HCT116 (cell line): ENCODE data around the gene POLR2A. TPM values are rescaled to one million over a fixed set of nuclear protein-coding genes. Genes with fewer than 3 reads are reported as not detected.

Experiments
- ATAC-seq: fragments of 200-7000 bp; cut with Tn5 transposase; 2 replicates; pipeline ENCODE4 v1.9.1; 2020; ENCODE audit warnings: mild to moderate bottlenecking, moderate library complexity
- BruUV-seq: library from RNA; stranded (reverse); fragments of 400-500 nt; replicated peaks from 2 replicates; lab custom pipeline; 2021; lab: Mats Ljungman, UMichigan
- CTCF ChIA-PET: fragments of 300-600 bp; sonication (Branson Sonifier 250); formaldehyde crosslinking; loops from one replicate; lab custom pipeline; 2021; ENCODE audit warnings: antibody characterized with exemption; lab: Charles Lee
- POLR2A ChIA-PET: fragments of 300-600, 350-600 bp; sonication (Branson Sonifier 250); formaldehyde crosslinking; loops from one replicate; lab custom pipeline; 2021; ENCODE audit warnings: antibody characterized with exemption; lab: Charles Lee
- RAD21 ChIA-PET, 2 experiments: fragments of 300-600 bp; sonication (Branson Sonifier 250); formaldehyde crosslinking; loops; one replicate each; lab custom pipeline; 2023; ENCODE audit warnings: low total read pairs in 2 of 2; ENCODE audit not compliant: uncharacterized antibody in 2 of 2, unreplicated experiment in 2 of 2, low non-redundant PET in 1 of 2; lab: Charles Lee
- DNase-seq: peaks from one replicate; pipeline ENCODE4 v3.0.0-alpha.2; 2010; ENCODE audit warnings: low read depth, low spot score
- H2AFZ ChIP-seq: fragments of 200-600 bp; shearing (Covaris generic), sonication (generic); 2 replicates; pipeline ENCODE4 v1.6.1; 2017; ENCODE audit warnings: low read depth, mixed run types, mixed read lengths, antibody characterized with exemption, low read length; ENCODE audit not compliant: poor library complexity, severe bottlenecking
- H3K27ac ChIP-seq: 2 replicates; pipeline ENCODE4 v1.5.1; 2012; ENCODE audit warnings: low read depth, low read length
- H3K27me3 ChIP-seq: fragments of 200-600 bp; sonication (generic); 2 replicates; pipeline ENCODE4 v1.6.1; 2016; ENCODE audit warnings: mixed run types, low read length, mixed read lengths; ENCODE audit not compliant: insufficient read depth
- H3K36me3 ChIP-seq, 2 experiments: fragments of 200-500 bp in 1 of 2; fragments of 200-600 bp in 1 of 2; sonication (Bioruptor generic) in 1 of 2; sonication (generic) in 1 of 2; 2 replicates each; pipeline versions ENCODE4 v1.5.1 to v1.6.1; 2014 to 2016; ENCODE audit warnings: low read length in 2 of 2, inconsistent platforms in 1 of 2, mixed read lengths in 1 of 2, mixed run types in 1 of 2; ENCODE audit not compliant: insufficient read depth in 2 of 2, control insufficient read depth in 1 of 2
- H3K4me1 ChIP-seq, 2 experiments: fragments of 200-600 bp in 1 of 2; sonication (generic) in 1 of 2; 2 replicates each; pipeline versions ENCODE4 v1.5.1 to v1.6.1; 2012 to 2017; ENCODE audit warnings: low read length in 2 of 2, inconsistent platforms in 1 of 2, mild to moderate bottlenecking in 1 of 2, mixed read lengths in 1 of 2, mixed run types in 1 of 2, moderate library complexity in 1 of 2; ENCODE audit not compliant: insufficient read depth in 2 of 2, control insufficient read depth in 1 of 2
- H3K4me2 ChIP-seq: fragments of 200-600 bp; sonication (generic); 2 replicates; pipeline ENCODE4 v1.6.1; 2017; ENCODE audit warnings: mixed run types, low read length, mixed read lengths
- H3K4me3 ChIP-seq, 2 experiments: fragments of 200-600 bp in 1 of 2; sonication (generic) in 1 of 2; replicated peaks in 1 of 2; 2 replicates each; pipeline ENCODE4 v1.5.1; 2011 to 2016; ENCODE audit warnings: low read length in 2 of 2, control low read depth in 1 of 2, low read depth in 1 of 2, mild to moderate bottlenecking in 1 of 2, mixed read lengths in 1 of 2, mixed run types in 1 of 2
- H3K79me2 ChIP-seq: fragments of 200-600 bp; sonication (generic); 2 replicates; pipeline ENCODE4 v1.6.1; 2017; ENCODE audit warnings: mild to moderate bottlenecking, mixed run types, low read length, moderate library complexity, mixed read lengths; ENCODE audit not compliant: insufficient read depth
- H3K9ac ChIP-seq: fragments of 200-600 bp; sonication (generic); 2 replicates; pipeline ENCODE4 v1.6.1; 2016; ENCODE audit warnings: low read length, mixed read lengths
- H3K9me2 ChIP-seq: fragments of 200-600 bp; sonication (generic), shearing (Covaris generic); 2 replicates; pipeline ENCODE4 v1.6.1; 2017; ENCODE audit warnings: mixed run types, mild to moderate bottlenecking, moderate library complexity; ENCODE audit not compliant: insufficient read depth
- H3K9me3 ChIP-seq, 2 experiments: fragments of 200-500 bp in 1 of 2; fragments of 200-600 bp in 1 of 2; sonication (Bioruptor generic) in 1 of 2; sonication (generic) in 1 of 2; 2 replicates each; pipeline ENCODE4 v1.6.1; 2014 to 2017; ENCODE audit warnings: low read length in 2 of 2, mixed read lengths in 2 of 2, inconsistent platforms in 1 of 2, low read depth in 1 of 2, mild to moderate bottlenecking in 1 of 2, mixed run types in 1 of 2, moderate library complexity in 1 of 2; ENCODE audit not compliant: control insufficient read depth in 1 of 2, insufficient read depth in 1 of 2
- H4K20me1 ChIP-seq: fragments of 200-600 bp; sonication (generic), shearing (Covaris generic); 2 replicates; pipeline ENCODE4 v1.6.1; 2017; ENCODE audit warnings: mixed run types, mild to moderate bottlenecking, moderate library complexity; ENCODE audit not compliant: insufficient read depth
- CEBPB ChIP-seq: IDR thresholded peaks from 2 replicates; pipeline ENCODE4 v1.6.1; 2012; ENCODE audit warnings: low read depth
- EZH2 ChIP-seq: fragments of 200-600 bp; sonication (generic); IDR thresholded peaks from 2 replicates; pipeline ENCODE4 v1.6.1; 2017; ENCODE audit warnings: antibody characterized with exemption, mixed run types
- JUND ChIP-seq: IDR thresholded peaks from 2 replicates; pipeline ENCODE4 v1.6.1; 2012
- POLR2AphosphoS5 ChIP-seq: IDR thresholded peaks from 2 replicates; pipeline ENCODE4 v1.6.1; 2011; ENCODE audit warnings: mild to moderate bottlenecking, low read depth, low read length, moderate library complexity
- SP1 ChIP-seq: IDR thresholded peaks from 2 replicates; pipeline ENCODE4 v1.6.1; 2012; ENCODE audit warnings: low read depth
- SRF ChIP-seq: IDR thresholded peaks from 2 replicates; pipeline ENCODE4 v1.6.1; 2012; ENCODE audit warnings: low read depth
- TCF7L2 ChIP-seq: IDR thresholded peaks from 2 replicates; pipeline ENCODE4 v1.7.0; 2011; ENCODE audit warnings: borderline replicate concordance, inconsistent platforms; ENCODE audit not compliant: insufficient read depth, insufficient read length; ENCODE audit errors: extremely low read depth
- YY1 ChIP-seq: IDR thresholded peaks from 2 replicates; pipeline ENCODE4 v1.6.1; 2011; ENCODE audit warnings: low read length, low read depth, moderate library complexity, mild to moderate bottlenecking; ENCODE audit not compliant: insufficient replicate concordance; ENCODE audit errors: extremely low read depth
- ZNF274 ChIP-seq: fragments of 200-500 bp; sonication (Bioruptor generic); IDR thresholded peaks from 2 replicates; pipeline ENCODE4 v1.6.1; 2014; ENCODE audit warnings: mild to moderate bottlenecking, low read depth, low read length, inconsistent platforms
- intact Hi-C: fragments of 100-400 bp; cut with micrococcal nuclease; formaldehyde crosslinking; loops from 2 replicates; pipeline ENCODE4 v1.10.0; 2022
- total RNA-seq: library from RNA; stranded (reverse); gene quantifications from one replicate; pipeline ENCODE4 v1.2.1, GENCODE V29; 2021; ENCODE audit not compliant: unreplicated experiment

Gene POLR2A
- total RNA-seq, 1 experiment from 2014 or later = 205 TPM

DNA sequence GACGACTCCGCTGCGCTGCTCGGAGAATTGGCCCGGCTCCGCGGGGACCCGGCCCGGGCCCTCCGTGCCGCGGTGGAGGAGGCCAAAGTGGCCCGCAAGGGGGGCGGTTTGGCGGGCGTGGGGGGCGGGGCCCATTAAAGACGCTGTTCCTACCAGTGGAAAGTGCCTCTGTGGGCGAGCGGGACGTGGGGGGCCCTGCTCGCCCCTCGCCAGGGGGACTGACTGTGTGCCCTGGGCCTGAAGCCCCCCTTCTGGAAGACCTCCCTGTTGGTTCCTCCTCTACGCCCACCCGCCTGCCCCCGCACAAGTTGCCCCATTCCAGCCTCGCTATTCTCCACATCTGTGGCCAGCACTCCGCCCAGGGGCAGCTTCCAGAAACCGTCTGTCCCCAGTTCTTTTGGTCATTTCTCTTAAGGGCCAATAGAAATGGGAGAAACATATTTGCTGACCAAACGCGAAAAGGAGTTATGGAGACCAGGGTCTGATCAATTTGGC is 46.8 kb upstream of the POLR2A start:
- Histone ChIP-seq H3K4me3 (peak overlapping the region; percentile 9 to 69; a peak in 1 of 4 replicates), H3K9me2 (no peaks in the 10 kb centered on the region), H3K27me3 (no peaks in the 10 kb centered on the region), H3K9ac (peak overlapping the region; percentile 77), H3K79me2 (no peaks in the 10 kb centered on the region)
- BruUV-seq = no TSS peak
- ChIA-PET POLR2A (interaction anchor here (0.9 to 2.9 kb wide), 7 partner anchors 7 to 250 kb away, joined by 3 to 33 read pairs (median 6); partner anchors contain the start of genes CHRNB1, SPEM2, TMEM256 and TNK1), RAD21 (interaction anchor here in 1 of 2 experiments (1.0 to 2.4 kb wide), 2 partner anchors 81 to 156 kb away, joined by 3 to 6 read pairs; partner anchors contain the start of gene SLC2A4), CTCF (interaction anchor here (1.0 to 3.4 kb wide), 12 partner anchors 7 to 123 kb away, joined by 3 to 28 read pairs (median 6); partner anchors contain the start of genes CHRNB1, PLSCR3, SENP3 and TMEM256)
- no peak for DNase-seq
- intact Hi-C loops = loop anchor here (1.0 to 10.0 kb wide), 6 partner anchors 43 to 249 kb away; partner anchors contain the start of genes CLDN7, PLSCR3, POLR2A and SENP3
- TF ChIP-seq SRF (no peak), TCF7L2 (no peak), CEBPB (no peak), ZNF274 (no peak), POLR2AphosphoS5 (no peak), SP1 (no peak)
- TF ChIP-seq, all 23 proteins: peak for 0
- no peaks in the 10 kb centered on the region for H3K36me3 ChIP-seq
- H3K4me2 ChIP-seq = peak overlapping the region; percentile 99
- H2AFZ ChIP-seq = no peak overlapping the region
- H3K27ac ChIP-seq = peak overlapping the region; percentile 95
- peaks cover 13 to 32% of the 10 kb centered on the region in 2 experiments for H3K4me1 ChIP-seq
- H3K9me3 ChIP-seq = no peaks in the 10 kb centered on the region; a peak in 1 of 4 replicates
- no peaks in the 10 kb centered on the region for H4K20me1 ChIP-seq
- no peak for ATAC-seq

DNA sequence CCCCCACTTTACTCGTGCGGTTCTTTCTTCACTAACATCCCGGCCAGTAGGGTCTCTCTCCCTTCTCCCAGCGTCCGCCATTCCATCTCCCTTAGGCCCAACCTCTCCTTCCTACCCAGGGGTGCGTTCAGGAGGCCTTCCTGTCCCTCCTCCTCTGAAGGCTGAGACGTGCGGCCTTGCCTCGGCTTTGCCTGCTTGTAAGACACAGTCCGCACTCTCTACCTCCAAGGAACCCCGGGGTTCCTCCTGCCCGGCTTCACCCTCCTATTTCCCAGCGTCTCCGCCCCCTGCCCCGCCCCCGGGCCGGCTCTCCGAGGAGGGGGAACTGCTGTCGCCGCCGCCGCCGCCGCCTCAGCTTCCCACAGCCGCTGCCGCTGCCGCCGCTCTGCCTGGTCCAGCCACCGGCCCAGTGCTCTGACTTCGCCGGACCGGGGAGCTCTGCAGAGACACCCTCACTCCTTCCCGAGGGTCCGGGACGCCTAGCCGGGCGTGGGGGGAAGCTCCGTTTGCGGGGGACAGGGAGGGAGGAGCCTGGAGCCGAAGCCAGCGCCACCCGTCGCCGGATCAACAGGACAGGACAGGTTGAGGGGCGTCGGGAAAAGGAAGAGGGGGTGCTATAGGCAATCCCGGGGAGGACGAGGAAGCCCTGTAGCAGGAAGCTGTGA is 46.1 kb upstream of the POLR2A start:
- Histone ChIP-seq H3K9me2 (no peaks in the 10 kb centered on the region), H3K4me3 (no peak overlapping the region), H3K27ac (no peak overlapping the region), H2AFZ (no peak overlapping the region), H3K9ac (0 out of 2 replicates have a peak overlapping the region, but pooled peaks have one; percentile 77), H3K27me3 (no peaks in the 10 kb centered on the region), H3K4me2 (no peak overlapping the region), H4K20me1 (no peaks in the 10 kb centered on the region), H3K79me2 (no peaks in the 10 kb centered on the region), H3K36me3 (no peaks in the 10 kb centered on the region), H3K4me1 (peaks cover 13 to 32% of the 10 kb centered on the region in 2 experiments), H3K9me3 (no peaks in the 10 kb centered on the region)
- no peak for DNase-seq
- TF ChIP-seq EZH2 = no peak
- no peak for TF ChIP-seq YY1
- TF ChIP-seq JUND = no peak
- POLR2A ChIA-PET = no interaction called here
- intact Hi-C loops = loop anchor here (1.0 to 10.0 kb wide), 6 partner anchors 44 to 249 kb away; partner anchors contain the start of genes CLDN7, PLSCR3, POLR2A and SENP3
- RAD21 ChIA-PET = no interaction called here
- BruUV-seq = no TSS peak
- ATAC-seq = no peak
- CTCF ChIA-PET = no interaction called here
